ENCODE measurements around the gene P4HB. TPM values are rescaled to one million over a fixed set of nuclear protein-coding genes. Genes with fewer than 3 reads are reported as not detected.

P4HB gene
- polyA plus RNA-seq, 1 donor from 2014 or later: 82.8 TPM

DNA sequence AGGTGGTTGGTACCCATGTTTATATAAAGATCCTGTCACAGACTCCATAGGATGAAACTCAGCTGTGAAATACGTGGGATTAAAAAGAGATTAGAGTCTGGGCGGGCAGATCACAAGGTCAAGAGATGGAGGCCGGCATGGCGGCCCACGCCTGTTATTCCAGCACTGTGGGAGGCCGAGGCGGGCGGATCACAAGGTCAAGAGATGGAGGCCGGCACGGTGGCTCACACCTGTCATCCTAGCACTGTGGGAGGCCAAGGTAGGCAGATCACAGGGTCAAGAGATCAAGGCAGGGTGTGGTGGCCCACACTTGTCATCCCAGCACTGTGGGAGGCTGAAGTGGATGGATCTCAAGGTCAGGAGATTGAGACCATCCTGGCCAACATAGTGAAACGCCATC lies 35.1 kb upstream of the P4HB start:
- Histone ChIP-seq H3F3A (ENCODE audit: insufficient read depth, low read length, poor library complexity, severe bottlenecking) (no peaks in the 10 kb centered on the region), H3K9ac (ENCODE audit: low read length) (no peak overlapping the region), H3K9me3 (ENCODE audit: low read length) (no peaks in the 10 kb centered on the region), H3K9me2 (ENCODE audit: insufficient read depth, low read length) (no peaks in the 10 kb centered on the region), H3K27me3 (ENCODE audit: insufficient read depth, low read depth, low read length) (no peaks in the 10 kb centered on the region), H4K20me1 (ENCODE audit: insufficient read depth) (no peaks in the 10 kb centered on the region), H3K4me3 (ENCODE audit: low read length) (no peak overlapping the region), H3K27ac (ENCODE audit: low read length) (no peak overlapping the region), H3K79me2 (replicated peaks; ENCODE audit: insufficient read depth, low read length) (peaks cover 8% of the 10 kb centered on the region), H3K4me2 (ENCODE audit: low read length) (no peak overlapping the region), H2AFZ (ENCODE audit: low read depth, low read length) (no peak overlapping the region), H3K36me3 (ENCODE audit: insufficient read depth, low read length) (no peaks in the 10 kb centered on the region)
- TF ChIP-seq TAF1 (IDR thresholded peaks at IDR 0.05; ENCODE audit: low read depth) (no peak), POLR2AphosphoS5 (IDR thresholded peaks at IDR 0.05) (no peak), RAD21 (conservative IDR thresholded peaks at IDR 0.05) (no peak), EZH2 (IDR thresholded peaks at IDR 0.05; ENCODE audit: borderline replicate concordance, insufficient read depth, low read length, poor library complexity, severe bottlenecking) (no peak), EP300 (conservative IDR thresholded peaks at IDR 0.05; ENCODE audit: poor library complexity, severe bottlenecking) (no peak), MXI1 (conservative IDR thresholded peaks at IDR 0.05; ENCODE audit: poor library complexity, severe bottlenecking) (no peak), SMC3 (conservative IDR thresholded peaks at IDR 0.05; ENCODE audit: poor library complexity) (no peak)
- TF ChIP-seq, protein P1, sequence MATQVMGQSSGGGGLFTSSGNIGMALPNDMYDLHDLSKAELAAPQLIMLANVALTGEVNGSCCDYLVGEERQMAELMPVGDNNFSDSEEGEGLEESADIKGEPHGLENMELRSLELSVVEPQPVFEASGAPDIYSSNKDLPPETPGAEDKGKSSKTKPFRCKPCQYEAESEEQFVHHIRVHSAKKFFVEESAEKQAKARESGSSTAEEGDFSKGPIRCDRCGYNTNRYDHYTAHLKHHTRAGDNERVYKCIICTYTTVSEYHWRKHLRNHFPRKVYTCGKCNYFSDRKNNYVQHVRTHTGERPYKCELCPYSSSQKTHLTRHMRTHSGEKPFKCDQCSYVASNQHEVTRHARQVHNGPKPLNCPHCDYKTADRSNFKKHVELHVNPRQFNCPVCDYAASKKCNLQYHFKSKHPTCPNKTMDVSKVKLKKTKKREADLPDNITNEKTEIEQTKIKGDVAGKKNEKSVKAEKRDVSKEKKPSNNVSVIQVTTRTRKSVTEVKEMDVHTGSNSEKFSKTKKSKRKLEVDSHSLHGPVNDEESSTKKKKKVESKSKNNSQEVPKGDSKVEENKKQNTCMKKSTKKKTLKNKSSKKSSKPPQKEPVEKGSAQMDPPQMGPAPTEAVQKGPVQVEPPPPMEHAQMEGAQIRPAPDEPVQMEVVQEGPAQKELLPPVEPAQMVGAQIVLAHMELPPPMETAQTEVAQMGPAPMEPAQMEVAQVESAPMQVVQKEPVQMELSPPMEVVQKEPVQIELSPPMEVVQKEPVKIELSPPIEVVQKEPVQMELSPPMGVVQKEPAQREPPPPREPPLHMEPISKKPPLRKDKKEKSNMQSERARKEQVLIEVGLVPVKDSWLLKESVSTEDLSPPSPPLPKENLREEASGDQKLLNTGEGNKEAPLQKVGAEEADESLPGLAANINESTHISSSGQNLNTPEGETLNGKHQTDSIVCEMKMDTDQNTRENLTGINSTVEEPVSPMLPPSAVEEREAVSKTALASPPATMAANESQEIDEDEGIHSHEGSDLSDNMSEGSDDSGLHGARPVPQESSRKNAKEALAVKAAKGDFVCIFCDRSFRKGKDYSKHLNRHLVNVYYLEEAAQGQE (IDR thresholded peaks at IDR 0.05; ENCODE audit: borderline replicate concordance): no peak
- TF ChIP-seq, protein P2, sequence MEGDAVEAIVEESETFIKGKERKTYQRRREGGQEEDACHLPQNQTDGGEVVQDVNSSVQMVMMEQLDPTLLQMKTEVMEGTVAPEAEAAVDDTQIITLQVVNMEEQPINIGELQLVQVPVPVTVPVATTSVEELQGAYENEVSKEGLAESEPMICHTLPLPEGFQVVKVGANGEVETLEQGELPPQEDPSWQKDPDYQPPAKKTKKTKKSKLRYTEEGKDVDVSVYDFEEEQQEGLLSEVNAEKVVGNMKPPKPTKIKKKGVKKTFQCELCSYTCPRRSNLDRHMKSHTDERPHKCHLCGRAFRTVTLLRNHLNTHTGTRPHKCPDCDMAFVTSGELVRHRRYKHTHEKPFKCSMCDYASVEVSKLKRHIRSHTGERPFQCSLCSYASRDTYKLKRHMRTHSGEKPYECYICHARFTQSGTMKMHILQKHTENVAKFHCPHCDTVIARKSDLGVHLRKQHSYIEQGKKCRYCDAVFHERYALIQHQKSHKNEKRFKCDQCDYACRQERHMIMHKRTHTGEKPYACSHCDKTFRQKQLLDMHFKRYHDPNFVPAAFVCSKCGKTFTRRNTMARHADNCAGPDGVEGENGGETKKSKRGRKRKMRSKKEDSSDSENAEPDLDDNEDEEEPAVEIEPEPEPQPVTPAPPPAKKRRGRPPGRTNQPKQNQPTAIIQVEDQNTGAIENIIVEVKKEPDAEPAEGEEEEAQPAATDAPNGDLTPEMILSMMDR (IDR thresholded peaks at IDR 0.05; ENCODE audit: poor library complexity, severe bottlenecking): no peak

DNA sequence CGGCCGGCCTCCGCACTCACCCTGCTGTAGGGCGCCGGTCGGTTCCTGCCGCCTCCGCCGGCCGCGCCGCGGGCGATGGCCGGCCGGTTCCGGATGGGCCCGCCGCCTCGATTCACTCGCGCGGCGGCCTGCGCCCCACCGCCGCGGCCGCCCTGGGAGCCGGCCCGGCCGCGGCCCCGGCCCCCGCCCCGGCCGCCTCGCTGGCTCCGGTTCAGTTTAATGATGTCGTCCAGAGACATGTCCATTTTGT lies 30.9 kb upstream of the P4HB start:
- Histone ChIP-seq H3K36me3 (ENCODE audit: insufficient read depth, low read length) (no peaks in the 10 kb centered on the region), H3K27me3 (ENCODE audit: insufficient read depth, low read depth, low read length) (no peaks in the 10 kb centered on the region), H3K79me2 (replicated peaks; ENCODE audit: insufficient read depth, low read length) (peaks cover 13% of the 10 kb centered on the region), H4K20me1 (ENCODE audit: insufficient read depth) (no peaks in the 10 kb centered on the region), H3F3A (ENCODE audit: insufficient read depth, low read length, poor library complexity, severe bottlenecking) (no peaks in the 10 kb centered on the region), H2AFZ (ENCODE audit: low read depth, low read length) (no peak overlapping the region), H3K9me2 (ENCODE audit: insufficient read depth, low read length) (no peaks in the 10 kb centered on the region), H3K27ac (ENCODE audit: low read length) (no peak overlapping the region), H3K4me2 (ENCODE audit: low read length) (no peak overlapping the region), H3K4me3 (ENCODE audit: low read length) (peak overlapping the region; percentile 88), H3K9me3 (ENCODE audit: low read length) (no peaks in the 10 kb centered on the region), H3K9ac (ENCODE audit: low read length) (peak overlapping the region; percentile 74)
- no peak for TF ChIP-seq EZH2 (IDR thresholded peaks at IDR 0.05; ENCODE audit: borderline replicate concordance, insufficient read depth, low read length, poor library complexity, severe bottlenecking)
- TF ChIP-seq TAF1 (IDR thresholded peaks at IDR 0.05; ENCODE audit: low read depth): no peak
- TF ChIP-seq RAD21 (conservative IDR thresholded peaks at IDR 0.05): no peak
- no peak for TF ChIP-seq EP300 (conservative IDR thresholded peaks at IDR 0.05; ENCODE audit: poor library complexity, severe bottlenecking)
- TF ChIP-seq, protein P1 (IDR thresholded peaks at IDR 0.05; ENCODE audit: borderline replicate concordance): no peak
- no peak for TF ChIP-seq MXI1 (conservative IDR thresholded peaks at IDR 0.05; ENCODE audit: poor library complexity, severe bottlenecking)
- no peak for TF ChIP-seq POLR2AphosphoS5 (IDR thresholded peaks at IDR 0.05)
- no peak for TF ChIP-seq SMC3 (conservative IDR thresholded peaks at IDR 0.05; ENCODE audit: poor library complexity)
- TF ChIP-seq, protein P2 (IDR thresholded peaks at IDR 0.05; ENCODE audit: poor library complexity, severe bottlenecking): no peak
